Activated B cell treated with CpG ODN at 0.5 μM for 24 hours (primary cell): ENCODE measurements around the gene ANKRD31. TPM values are rescaled to one million over a fixed set of nuclear protein-coding genes. Genes with fewer than 3 reads are reported as not detected.
A peak's percentile ranks its signal among the peaks of the same experiment; 100 is the strongest.

Experiments used
- ATAC-seq: fragments of 200-7000 bp; cut with Tn5 transposase; one replicate; pipeline ENCODE4 v1.10.0; 2021; ENCODE audit warnings: low read depth, mild to moderate bottlenecking, moderate library complexity
- CTCF ChIA-PET: fragments of 350-600 bp; sonication (Branson Sonifier 250); formaldehyde crosslinking; loops from one replicate; lab custom pipeline; 2021; ENCODE audit warnings: antibody characterized with exemption; lab: Charles Lee
- POLR2A ChIA-PET: fragments of 350-600 bp; sonication (Branson Sonifier 250); formaldehyde crosslinking; loops from one replicate; lab custom pipeline; 2021; ENCODE audit warnings: antibody characterized with exemption; lab: Charles Lee
- DNase-seq: peaks from one replicate; pipeline ENCODE4 v3.0.0; 2022
- H3K27ac Mint-ChIP-seq: one replicate; pipeline ENCODE4 v1.8.0; 2020; ENCODE audit warnings: mixed read lengths
- H3K27me3 Mint-ChIP-seq: one replicate; pipeline ENCODE4 v1.8.0; 2021; ENCODE audit warnings: mixed read lengths
- H3K36me3 Mint-ChIP-seq: one replicate; pipeline ENCODE4 v1.8.0; 2021; ENCODE audit warnings: low read depth, mixed read lengths
- H3K4me1 Mint-ChIP-seq: one replicate; pipeline ENCODE4 v1.8.0; 2021; ENCODE audit warnings: mixed read lengths
- H3K4me3 Mint-ChIP-seq: one replicate; pipeline ENCODE4 v1.8.0; 2020; ENCODE audit warnings: mild to moderate bottlenecking, mixed read lengths
- H3K9me3 Mint-ChIP-seq: one replicate; pipeline ENCODE4 v1.8.0; 2020; ENCODE audit warnings: mixed read lengths
- CTCF ChIP-seq: fragments of 200-600 bp; IDR thresholded peaks from one replicate; pipeline ENCODE4 v1.8.0; 2022; ENCODE audit warnings: antibody characterized with exemption, mild to moderate bottlenecking
- intact Hi-C: fragments of 100-400 bp; cut with micrococcal nuclease; formaldehyde crosslinking; loops from one replicate; pipeline ENCODE4 v1.15.1; 2024
- total RNA-seq: library from RNA; stranded (reverse); gene quantifications from 2 replicates; pipeline ENCODE4 v1.2.3, GENCODE V29; 2022

ANKRD31 gene
- total RNA-seq, 1 donor from 2014 or later: 0.13 TPM

GRCh38 chr5:75053304-75054133 lies 183.2 kb downstream of the ANKRD31 start:
- no peak for ATAC-seq
- Mint-ChIP-seq H3K27ac (no peak overlapping the region), H3K9me3 (no peaks in the 10 kb centered on the region), H3K36me3 (no peaks in the 10 kb centered on the region), H3K4me3 (peak overlapping the region; percentile 73), H3K27me3 (peaks cover 53% of the 10 kb centered on the region), H3K4me1 (peaks cover 10% of the 10 kb centered on the region)
- ChIA-PET CTCF (no interaction called here), POLR2A (no interaction called here)
- DNase-seq: no peak
- intact Hi-C loops: loop anchor here (10.0 kb wide), 2 partner anchors 181 to 1121 kb away; partner anchors contain the start of gene ANKRD31
- no peak for TF ChIP-seq CTCF

- Mint-ChIP-seq H3K27me3 (peaks cover 57% of the 10 kb centered on the region), H3K36me3 (no peaks in the 10 kb centered on the region), H3K9me3 (no peaks in the 10 kb centered on the region), H3K4me3 (no peak overlapping the region), H3K27ac (no peak overlapping the region), H3K4me1 (peaks cover 10% of the 10 kb centered on the region)
- intact Hi-C loops: loop anchor here (10.0 kb wide), 2 partner anchors 182 to 1122 kb away; partner anchors contain the start of gene ANKRD31
- ChIA-PET POLR2A (no interaction called here), CTCF (no interaction called here)
- TF ChIP-seq CTCF: no peak
- ATAC-seq (no peak), DNase-seq (no peak)
These were observed 183.7 kb downstream of the ANKRD31 start for GRCh38 chr5:75053054-75053303.

- no peaks in the 10 kb centered on the region for H3K9me3 Mint-ChIP-seq
- TF ChIP-seq CTCF: no peak
- H3K4me3 Mint-ChIP-seq: peak within 1 kb of the TSS; percentile 71
- ChIA-PET CTCF (no interaction called here), POLR2A (interaction anchor here (0.7 kb wide), 1 partner anchor 182 kb away, joined by 4 read pairs; no protein-coding TSS in a partner anchor)
- DNase-seq: no peak
- no peak within 1 kb of the TSS for H3K27ac Mint-ChIP-seq
- H3K4me1 Mint-ChIP-seq: peaks cover 10% of the 10 kb centered on the region
- intact Hi-C loops: loop anchor here (10.0 kb wide), 2 partner anchors 182 to 1122 kb away; partner anchors contain the start of gene ANKRD31
- peak; percentile 28 for ATAC-seq
- peaks cover 58% of the 10 kb centered on the region for H3K27me3 Mint-ChIP-seq
- no peaks in the 10 kb centered on the region for H3K36me3 Mint-ChIP-seq
These were observed 184.3 kb downstream of the ANKRD31 start, which contains the start of gene GCNT4 for GRCh38 chr5:75052192-75053053. Gene GCNT4, minus strand, starts transcription at chr5:75052558. Its CDS starts 22,521 bp downstream, at chr5:75030037.

- ChIA-PET POLR2A (interaction anchor here (0.7 kb wide), 1 partner anchor 183 kb away, joined by 4 read pairs; no protein-coding TSS in a partner anchor), CTCF (interaction anchor here (1.4 kb wide), 1 partner anchor 630 kb away, joined by 8 read pairs; no protein-coding TSS in a partner anchor)
- Mint-ChIP-seq H3K36me3 (no peaks in the 10 kb centered on the region), H3K4me1 (peaks cover 10% of the 10 kb centered on the region), H3K4me3 (no peak overlapping the region), H3K27me3 (peaks cover 54% of the 10 kb centered on the region), H3K9me3 (no peaks in the 10 kb centered on the region), H3K27ac (no peak overlapping the region)
- no peak for DNase-seq
- TF ChIP-seq CTCF: no peak
- no peak for ATAC-seq
- intact Hi-C loops: loop anchor here (2.0 to 10.0 kb wide), 3 partner anchors 184 to 1124 kb away; partner anchors contain the start of gene ANKRD31
These were observed 185.4 kb downstream of the ANKRD31 start for GRCh38 chr5:75051217-75051751.
